ENCODE data around the gene PITPNC1.
"Not testable (repeated sequence)": the region's sequence is repeated elsewhere in the genome, so short reads cannot be mapped to it uniquely, and the experiment has no call there.

Gene PITPNC1

GRCh38 chr17:67401106-67401505, 24.0 kb downstream of the PITPNC1 start:
- no peak for DNase-seq (ENCODE audit: low read depth)

GRCh38 chr17:67401598-67402504, 24.8 kb downstream of the PITPNC1 start:
- no peak for TF ChIP-seq CTCF (conservative IDR thresholded peaks at IDR 0.05; ENCODE audit: control insufficient read depth, insufficient read depth, low read depth, low read length)
- no peak overlapping the region for H3K4me3 ChIP-seq (ENCODE audit: control insufficient read depth, low read depth, low read length)
- DNase-seq (ENCODE audit: low read depth): no peak

More at GRCh38 chr17:67401106-67401505, 24.0 kb downstream of the PITPNC1 start:
- TF ChIP-seq CTCF (conservative IDR thresholded peaks at IDR 0.05; ENCODE audit: control insufficient read depth, insufficient read depth, low read depth, low read length): no peak
- H3K4me3 ChIP-seq (ENCODE audit: control insufficient read depth, low read depth, low read length): no peak overlapping the region

- DNase-seq (ENCODE audit: low read depth): no peak
- no peak for TF ChIP-seq CTCF (conservative IDR thresholded peaks at IDR 0.05; ENCODE audit: control insufficient read depth, insufficient read depth, low read depth, low read length)
- no peak overlapping the region for H3K4me3 ChIP-seq (ENCODE audit: control insufficient read depth, low read depth, low read length)
Observed at GRCh38 chr17:67403065-67403464, 26.0 kb downstream of the PITPNC1 start.

GRCh38 chr17:67403483-67403882, 26.4 kb downstream of the PITPNC1 start:
- no peak for TF ChIP-seq CTCF (conservative IDR thresholded peaks at IDR 0.05; ENCODE audit: control insufficient read depth, insufficient read depth, low read depth, low read length)
- H3K4me3 ChIP-seq (ENCODE audit: control insufficient read depth, low read depth, low read length): no peak overlapping the region
- no peak for DNase-seq (ENCODE audit: low read depth)

- not testable (repeated sequence) for H3K4me3 ChIP-seq (ENCODE audit: control insufficient read depth, low read depth, low read length); DNase-seq (ENCODE audit: low read depth)
Observed at GRCh38 chr17:67408455-67408830, 31.4 kb downstream of the PITPNC1 start.

GRCh38 chr17:67411397-67411796, 34.3 kb downstream of the PITPNC1 start:
- H3K4me3 ChIP-seq (ENCODE audit: control insufficient read depth, low read depth, low read length): no peak overlapping the region
- DNase-seq (ENCODE audit: low read depth): no peak
- TF ChIP-seq CTCF (conservative IDR thresholded peaks at IDR 0.05; ENCODE audit: control insufficient read depth, insufficient read depth, low read depth, low read length): no peak

- TF ChIP-seq CTCF (conservative IDR thresholded peaks at IDR 0.05; ENCODE audit: control insufficient read depth, insufficient read depth, low read depth, low read length): no peak
- no peak overlapping the region for H3K4me3 ChIP-seq (ENCODE audit: control insufficient read depth, low read depth, low read length)
- DNase-seq (ENCODE audit: low read depth): no peak
Observed at GRCh38 chr17:67412032-67412431, 35.0 kb downstream of the PITPNC1 start.

Measured in fibroblast of mammary gland (primary cell).